Esophagus squamous epithelium (tissue), 4 donors: ENCODE data around the gene MMP14.

ENCODE experiments used
- POLR2A ChIP-seq, 4 donors: fragments of 450-650 bp; IDR thresholded peaks; one replicate each; pipeline ENCODE4 v1.6.1; 2017; ENCODE audit warnings: antibody characterized with exemption in 4 of 4, mild to moderate bottlenecking in 4 of 4, moderate library complexity in 3 of 4
- TF ChIP-seq, protein P1 (sequence below), 6 experiments: fragments of 450-650 bp in 4 of 6; fragments of 200-600 bp in 2 of 6; sonication (generic) in 2 of 6; IDR thresholded peaks; one replicate each; pipeline ENCODE4 v1.5.1; 2016 to 2019; ENCODE audit warnings: antibody characterized with exemption in 6 of 6, mild to moderate bottlenecking in 4 of 6, moderate library complexity in 4 of 6

DNA sequence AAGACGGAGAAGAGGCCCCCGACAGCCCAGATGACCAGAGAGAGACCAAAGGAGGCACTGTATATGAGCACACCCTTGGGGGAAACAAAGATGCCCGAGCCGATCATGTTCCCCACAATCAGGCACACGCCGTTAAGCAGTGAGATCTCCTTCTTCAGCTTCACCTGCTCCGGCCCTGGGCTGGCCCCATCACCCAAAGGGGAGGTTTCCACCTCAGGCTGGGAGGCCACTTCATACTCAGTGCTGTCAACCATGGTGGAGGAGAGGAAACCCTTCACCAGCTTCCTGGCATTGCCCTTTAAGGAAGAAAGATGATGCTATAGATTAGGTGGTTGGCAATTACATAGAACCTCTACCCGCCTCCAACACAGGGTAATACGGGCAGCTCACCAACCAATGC lies 23.2 kb upstream of the MMP14 start:
- TF ChIP-seq, protein P1, sequence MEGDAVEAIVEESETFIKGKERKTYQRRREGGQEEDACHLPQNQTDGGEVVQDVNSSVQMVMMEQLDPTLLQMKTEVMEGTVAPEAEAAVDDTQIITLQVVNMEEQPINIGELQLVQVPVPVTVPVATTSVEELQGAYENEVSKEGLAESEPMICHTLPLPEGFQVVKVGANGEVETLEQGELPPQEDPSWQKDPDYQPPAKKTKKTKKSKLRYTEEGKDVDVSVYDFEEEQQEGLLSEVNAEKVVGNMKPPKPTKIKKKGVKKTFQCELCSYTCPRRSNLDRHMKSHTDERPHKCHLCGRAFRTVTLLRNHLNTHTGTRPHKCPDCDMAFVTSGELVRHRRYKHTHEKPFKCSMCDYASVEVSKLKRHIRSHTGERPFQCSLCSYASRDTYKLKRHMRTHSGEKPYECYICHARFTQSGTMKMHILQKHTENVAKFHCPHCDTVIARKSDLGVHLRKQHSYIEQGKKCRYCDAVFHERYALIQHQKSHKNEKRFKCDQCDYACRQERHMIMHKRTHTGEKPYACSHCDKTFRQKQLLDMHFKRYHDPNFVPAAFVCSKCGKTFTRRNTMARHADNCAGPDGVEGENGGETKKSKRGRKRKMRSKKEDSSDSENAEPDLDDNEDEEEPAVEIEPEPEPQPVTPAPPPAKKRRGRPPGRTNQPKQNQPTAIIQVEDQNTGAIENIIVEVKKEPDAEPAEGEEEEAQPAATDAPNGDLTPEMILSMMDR (IDR thresholded peaks at IDR 0.05): no peak
- no peak for TF ChIP-seq POLR2A (IDR thresholded peaks at IDR 0.05)
